Kasumi-1 (cell line): Measurements from ENCODE around the gene TMEM221.
"Not testable (repeated sequence)": the region's sequence is repeated elsewhere in the genome, so short reads cannot be mapped to it uniquely, and the experiment has no call there.

Source experiments
- DNase-seq, 2 experiments: peaks; one replicate each; lab custom pipeline; 2025; lab: John Stamatoyannopoulos, UW

The TMEM221 gene

GRCh38 chr19:17448131-17448967 is at the start of gene TMEM221:
Gene TMEM221 (minus strand): TSS chr19:17448668. CDS start chr19:17448462, 206 bp downstream.
- DNase-seq, result peak; percentile 57 to 61

GRCh38 chr19:17497149-17497798 is 48.8 kb upstream of the TMEM221 start:
- DNase-seq, result no peak

GRCh38 chr19:17496337-17496997 is 48.0 kb upstream of the TMEM221 start:
- DNase-seq, result peak; percentile 72 to 75

GRCh38 chr19:17495639-17496296 is 47.3 kb upstream of the TMEM221 start:
- no peak for DNase-seq

GRCh38 chr19:17491287-17491686 is 42.8 kb upstream of the TMEM221 start:
- no peak for DNase-seq

- DNase-seq, result no peak
Measured at GRCh38 chr19:17490411-17490810, 41.9 kb upstream of the TMEM221 start.

- no peak for DNase-seq
Measured at GRCh38 chr19:17489392-17490030, 41.0 kb upstream of the TMEM221 start.

- peak in 1 of 2 experiments; percentile 15 for DNase-seq
Measured at GRCh38 chr19:17488593-17489391, 40.3 kb upstream of the TMEM221 start.

- no peak for DNase-seq
Measured at GRCh38 chr19:17487284-17488121, 39.0 kb upstream of the TMEM221 start.

GRCh38 chr19:17486545-17487240 is 38.2 kb upstream of the TMEM221 start:
- no peak for DNase-seq

- DNase-seq, result no peak
Measured at GRCh38 chr19:17484520-17485185, 36.2 kb upstream of the TMEM221 start.

GRCh38 chr19:17483605-17484002 is 35.1 kb upstream of the TMEM221 start:
- DNase-seq, result no peak

- DNase-seq, result no peak
Measured at GRCh38 chr19:17482877-17483604, 34.6 kb upstream of the TMEM221 start.

- no peak for DNase-seq
Measured at GRCh38 chr19:17481986-17482385, 33.5 kb upstream of the TMEM221 start.

GRCh38 chr19:17479325-17479791 is 30.9 kb upstream of the TMEM221 start:
- DNase-seq, result no peak

GRCh38 chr19:17475541-17476115 is 27.2 kb upstream of the TMEM221 start:
- DNase-seq, result peak; percentile 31 to 38

- DNase-seq, result not testable (repeated sequence)
Measured at GRCh38 chr19:17475011-17475540, 26.6 kb upstream of the TMEM221 start.
